HG03469 (cell line): ENCODE results near the gene NUP188.

Source experiments
- ATAC-seq: cut with Tn5 transposase; IDR thresholded peaks from one replicate; pipeline ENCODE4 v1.9.1; 2021; ENCODE audit warnings: mild to moderate bottlenecking, moderate library complexity, moderate number of reproducible peaks; ENCODE audit not compliant: unreplicated experiment

Gene NUP188, protein sequence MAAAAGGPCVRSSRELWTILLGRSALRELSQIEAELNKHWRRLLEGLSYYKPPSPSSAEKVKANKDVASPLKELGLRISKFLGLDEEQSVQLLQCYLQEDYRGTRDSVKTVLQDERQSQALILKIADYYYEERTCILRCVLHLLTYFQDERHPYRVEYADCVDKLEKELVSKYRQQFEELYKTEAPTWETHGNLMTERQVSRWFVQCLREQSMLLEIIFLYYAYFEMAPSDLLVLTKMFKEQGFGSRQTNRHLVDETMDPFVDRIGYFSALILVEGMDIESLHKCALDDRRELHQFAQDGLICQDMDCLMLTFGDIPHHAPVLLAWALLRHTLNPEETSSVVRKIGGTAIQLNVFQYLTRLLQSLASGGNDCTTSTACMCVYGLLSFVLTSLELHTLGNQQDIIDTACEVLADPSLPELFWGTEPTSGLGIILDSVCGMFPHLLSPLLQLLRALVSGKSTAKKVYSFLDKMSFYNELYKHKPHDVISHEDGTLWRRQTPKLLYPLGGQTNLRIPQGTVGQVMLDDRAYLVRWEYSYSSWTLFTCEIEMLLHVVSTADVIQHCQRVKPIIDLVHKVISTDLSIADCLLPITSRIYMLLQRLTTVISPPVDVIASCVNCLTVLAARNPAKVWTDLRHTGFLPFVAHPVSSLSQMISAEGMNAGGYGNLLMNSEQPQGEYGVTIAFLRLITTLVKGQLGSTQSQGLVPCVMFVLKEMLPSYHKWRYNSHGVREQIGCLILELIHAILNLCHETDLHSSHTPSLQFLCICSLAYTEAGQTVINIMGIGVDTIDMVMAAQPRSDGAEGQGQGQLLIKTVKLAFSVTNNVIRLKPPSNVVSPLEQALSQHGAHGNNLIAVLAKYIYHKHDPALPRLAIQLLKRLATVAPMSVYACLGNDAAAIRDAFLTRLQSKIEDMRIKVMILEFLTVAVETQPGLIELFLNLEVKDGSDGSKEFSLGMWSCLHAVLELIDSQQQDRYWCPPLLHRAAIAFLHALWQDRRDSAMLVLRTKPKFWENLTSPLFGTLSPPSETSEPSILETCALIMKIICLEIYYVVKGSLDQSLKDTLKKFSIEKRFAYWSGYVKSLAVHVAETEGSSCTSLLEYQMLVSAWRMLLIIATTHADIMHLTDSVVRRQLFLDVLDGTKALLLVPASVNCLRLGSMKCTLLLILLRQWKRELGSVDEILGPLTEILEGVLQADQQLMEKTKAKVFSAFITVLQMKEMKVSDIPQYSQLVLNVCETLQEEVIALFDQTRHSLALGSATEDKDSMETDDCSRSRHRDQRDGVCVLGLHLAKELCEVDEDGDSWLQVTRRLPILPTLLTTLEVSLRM (N-terminal part only)

DNA sequence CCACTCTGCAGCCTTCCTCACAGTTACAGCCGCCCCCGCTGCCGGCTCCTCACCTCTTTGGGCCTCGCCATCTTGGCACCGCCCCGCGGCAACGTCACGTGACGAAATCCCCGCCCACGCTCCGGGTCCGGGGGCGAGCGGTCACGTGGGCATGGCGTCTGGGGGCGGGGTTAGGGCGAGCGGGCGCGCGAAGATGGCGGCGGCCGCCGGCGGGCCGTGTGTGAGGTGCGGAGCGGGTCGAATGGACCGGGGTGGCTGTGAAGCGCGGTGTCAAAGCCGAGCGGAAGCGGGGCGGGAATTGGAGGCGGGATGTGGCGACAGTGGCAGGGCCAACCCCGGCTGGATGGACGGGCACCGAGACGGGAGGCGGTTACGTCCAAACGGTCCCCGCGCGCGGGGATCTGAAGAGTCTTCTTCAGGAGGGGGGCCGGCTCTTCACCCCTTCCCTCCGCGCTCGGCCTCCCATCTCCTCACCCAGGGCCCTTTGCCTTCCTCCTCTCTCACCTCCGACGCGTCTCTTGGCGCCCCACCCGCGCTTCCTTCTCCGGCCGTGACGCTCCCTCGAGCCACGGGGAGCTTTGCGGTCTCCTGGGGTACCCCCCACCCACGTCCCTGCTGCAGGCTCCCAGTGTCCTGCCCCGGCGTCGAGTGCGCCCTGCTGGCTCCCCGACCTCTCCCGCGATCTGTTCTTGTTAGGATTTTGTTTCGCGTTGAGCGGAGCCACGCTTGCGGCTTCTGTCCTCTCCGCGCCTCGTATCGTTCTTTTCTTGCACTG, at the start of gene NUP188, which contains the start of gene DOLK:
TSS of gene NUP188 (plus strand) at position 173 of the 775 bp plus-strand sequence. CDS start at position 194, 21 bp downstream.
TSS of gene DOLK (minus strand) at position 77 of the 775 bp plus-strand sequence. CDS start 300 bp downstream, outside the sequence.
- ATAC-seq = peak; percentile 54

DNA sequence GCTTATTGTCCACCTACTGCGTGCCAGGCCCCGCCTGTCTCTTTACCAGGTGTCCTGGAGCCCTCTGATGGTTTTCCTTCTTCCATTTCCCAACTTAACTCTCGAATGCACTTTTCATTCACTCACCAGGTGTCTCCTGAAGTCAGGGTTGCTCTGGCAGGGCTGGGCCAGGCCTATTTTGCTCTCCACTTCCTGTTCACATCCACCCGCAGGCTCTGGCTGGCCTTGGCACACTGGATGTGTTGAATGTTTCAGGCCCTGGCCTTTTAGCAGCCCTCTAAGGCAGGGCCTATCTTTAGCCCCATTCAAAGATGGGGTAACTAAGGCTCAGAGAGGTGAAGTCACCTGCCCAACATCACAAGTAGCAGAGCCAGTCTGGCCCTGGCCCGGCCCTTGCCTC, 49.1 kb upstream of the NUP188 start:
- ATAC-seq = no peak

DNA sequence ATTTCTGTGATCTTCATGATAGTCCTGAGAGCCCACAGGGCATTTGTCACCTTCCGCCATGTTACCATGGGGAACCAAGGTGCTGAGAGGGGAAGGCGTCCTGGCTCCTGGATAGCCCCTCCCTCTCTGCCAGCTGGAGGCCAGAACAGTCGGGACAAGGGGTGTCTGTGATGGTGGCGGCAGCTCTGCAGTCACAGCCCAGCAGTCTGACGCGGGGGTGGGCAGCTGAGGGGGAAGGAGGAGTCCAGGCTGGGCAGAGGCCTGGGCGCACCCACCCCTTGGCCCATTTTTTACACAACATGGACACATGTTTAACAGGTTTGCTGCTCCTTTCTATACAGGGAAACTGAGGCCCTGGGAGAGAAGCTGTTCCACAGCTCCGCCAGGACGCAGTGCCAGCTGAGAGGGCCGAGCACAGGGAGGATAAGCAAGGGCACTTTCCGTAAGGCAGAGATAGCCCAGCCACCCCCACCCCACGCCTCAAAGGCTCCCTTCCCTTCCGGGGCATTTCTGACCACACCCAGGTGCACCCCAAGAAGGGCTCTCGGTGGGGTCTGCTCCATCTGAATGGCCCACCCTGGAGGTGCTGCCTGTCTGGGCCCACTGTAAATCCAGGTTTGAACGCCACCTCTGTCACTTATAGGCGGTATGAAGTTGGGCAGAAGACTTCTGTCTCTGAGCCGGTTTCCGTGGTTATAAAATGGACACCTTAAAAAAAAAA, 48.5 kb upstream of the NUP188 start:
- ATAC-seq = no peak

DNA sequence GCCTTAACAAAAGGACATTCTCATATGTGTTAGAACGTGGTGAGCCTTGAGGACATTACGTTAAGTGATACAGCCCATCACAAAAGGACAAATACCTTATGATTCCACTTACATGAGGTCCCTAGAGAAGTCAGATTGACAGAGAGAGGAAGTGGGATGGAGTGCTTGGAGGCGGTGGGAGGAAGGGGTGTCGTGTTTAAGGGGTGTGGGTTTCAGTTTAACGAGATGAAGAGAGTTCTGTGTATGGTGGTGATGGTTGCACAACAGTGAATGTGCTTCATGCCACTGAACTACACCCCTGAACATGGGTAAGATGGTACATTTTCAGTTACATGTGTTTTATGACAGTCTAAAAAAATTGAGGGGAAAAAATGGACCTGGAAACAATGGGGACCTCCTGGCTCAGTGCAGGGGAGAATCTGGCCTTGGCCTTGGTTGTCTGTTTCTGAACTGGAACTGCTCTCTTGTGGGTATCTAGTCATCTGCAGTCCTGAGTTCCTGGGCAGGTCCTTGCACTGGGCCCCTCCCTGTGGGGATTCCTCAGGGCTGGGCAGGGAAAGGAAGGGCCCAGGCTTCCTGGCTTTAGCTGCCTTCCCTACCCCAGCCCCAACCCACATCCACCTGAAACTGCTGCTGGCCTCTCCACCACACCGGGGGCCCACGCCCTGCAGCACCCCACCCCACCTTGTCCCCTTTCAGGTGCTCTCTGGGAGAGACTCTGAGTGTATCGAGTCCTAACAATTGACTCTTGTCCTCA, 47.8 kb upstream of the NUP188 start:
- ATAC-seq = no peak

DNA sequence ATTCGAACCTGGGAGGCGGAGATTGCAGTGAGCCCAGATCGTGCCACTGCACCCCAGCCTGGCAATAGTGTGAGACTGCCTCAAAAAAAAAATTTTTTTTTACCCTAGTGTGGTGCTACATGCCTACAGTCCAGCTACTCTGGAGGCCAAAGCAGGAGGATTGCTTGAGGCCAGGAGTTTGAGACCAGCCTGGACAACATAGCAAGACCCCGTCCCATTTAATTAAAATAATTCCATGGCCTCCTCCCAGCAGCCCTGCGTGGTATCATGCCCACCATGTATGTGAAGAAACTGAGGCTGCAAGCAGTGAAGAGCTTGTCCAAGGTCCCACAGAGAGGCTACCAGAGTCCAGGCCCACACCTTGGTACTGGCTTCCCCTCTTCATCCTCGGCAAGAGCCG, 46.1 kb upstream of the NUP188 start:
- no peak for ATAC-seq

DNA sequence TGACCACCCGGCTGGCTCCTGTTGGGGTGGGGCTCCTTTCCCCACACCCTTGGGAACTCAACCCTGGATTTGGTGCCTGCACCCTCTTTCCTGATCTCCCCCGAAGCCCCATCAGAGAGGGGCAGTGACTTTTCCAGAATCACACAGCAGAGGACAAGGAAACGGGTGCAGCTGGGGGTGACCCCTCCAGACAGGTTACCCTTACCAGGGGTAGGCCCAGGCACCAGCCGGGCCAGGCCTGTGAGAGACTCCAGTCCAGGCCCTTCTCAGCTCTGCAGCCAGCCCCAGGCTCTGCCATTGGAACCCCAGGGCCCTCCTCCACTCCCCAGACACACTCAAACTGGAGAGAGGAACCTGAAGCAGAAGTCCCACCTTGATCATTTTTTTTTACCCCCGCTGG, 45.7 kb upstream of the NUP188 start:
- ATAC-seq = no peak

DNA sequence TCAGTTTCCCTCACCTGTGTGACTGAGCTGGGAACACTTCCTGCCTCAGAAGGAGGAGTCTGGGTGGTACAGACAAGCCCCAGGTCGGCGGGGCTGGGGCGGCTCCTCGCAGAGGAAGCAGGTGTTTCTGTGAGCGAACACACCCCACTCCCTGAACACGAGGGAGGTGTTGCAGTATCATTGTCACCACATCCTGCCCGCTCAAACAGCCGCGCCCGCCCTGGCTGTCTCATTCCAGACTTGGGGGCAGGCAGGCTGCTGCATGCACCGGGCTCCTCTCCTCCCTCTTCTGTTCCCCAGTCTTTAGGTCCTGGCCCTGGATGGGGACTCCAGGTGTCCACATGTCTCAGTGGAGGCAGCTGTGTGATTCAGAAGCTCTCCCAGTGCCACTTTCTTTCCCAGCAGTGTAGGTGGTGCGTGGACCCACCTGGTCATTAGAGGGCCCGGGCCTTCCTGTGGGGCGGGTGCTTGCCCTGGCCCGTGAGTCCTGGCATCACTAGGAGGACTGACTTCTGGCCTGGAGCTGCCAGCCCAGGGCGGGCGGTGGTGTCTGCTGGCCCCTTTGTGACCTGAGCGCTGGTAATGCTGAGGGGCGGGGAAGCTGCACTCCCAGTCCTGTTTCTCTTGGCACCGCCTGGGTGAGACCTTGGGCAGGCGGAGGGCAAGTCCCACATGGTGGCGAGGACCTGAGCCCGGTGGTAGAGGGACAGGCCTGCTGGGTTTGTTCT, 45.0 kb upstream of the NUP188 start:
- peak; percentile 70 for ATAC-seq

DNA sequence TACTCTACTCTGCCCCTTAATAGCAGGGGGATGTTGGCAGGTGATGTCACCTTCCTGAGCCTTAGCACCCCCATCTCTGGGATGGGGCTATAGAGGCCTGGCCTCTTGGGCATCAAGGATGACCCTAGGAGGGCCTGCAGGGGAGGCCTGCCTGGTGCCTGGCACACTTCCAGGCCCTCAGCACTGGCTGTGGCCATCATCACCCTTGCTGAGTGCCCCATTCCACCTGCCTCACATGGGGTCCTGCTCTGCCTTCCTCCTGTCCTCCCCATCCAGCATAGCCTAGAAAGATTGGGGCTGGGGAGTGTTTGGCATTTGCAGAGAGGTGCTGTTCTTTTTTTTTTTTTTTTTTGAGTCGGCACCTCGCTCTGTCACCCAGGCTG, 44.4 kb upstream of the NUP188 start:
- no peak for ATAC-seq

DNA sequence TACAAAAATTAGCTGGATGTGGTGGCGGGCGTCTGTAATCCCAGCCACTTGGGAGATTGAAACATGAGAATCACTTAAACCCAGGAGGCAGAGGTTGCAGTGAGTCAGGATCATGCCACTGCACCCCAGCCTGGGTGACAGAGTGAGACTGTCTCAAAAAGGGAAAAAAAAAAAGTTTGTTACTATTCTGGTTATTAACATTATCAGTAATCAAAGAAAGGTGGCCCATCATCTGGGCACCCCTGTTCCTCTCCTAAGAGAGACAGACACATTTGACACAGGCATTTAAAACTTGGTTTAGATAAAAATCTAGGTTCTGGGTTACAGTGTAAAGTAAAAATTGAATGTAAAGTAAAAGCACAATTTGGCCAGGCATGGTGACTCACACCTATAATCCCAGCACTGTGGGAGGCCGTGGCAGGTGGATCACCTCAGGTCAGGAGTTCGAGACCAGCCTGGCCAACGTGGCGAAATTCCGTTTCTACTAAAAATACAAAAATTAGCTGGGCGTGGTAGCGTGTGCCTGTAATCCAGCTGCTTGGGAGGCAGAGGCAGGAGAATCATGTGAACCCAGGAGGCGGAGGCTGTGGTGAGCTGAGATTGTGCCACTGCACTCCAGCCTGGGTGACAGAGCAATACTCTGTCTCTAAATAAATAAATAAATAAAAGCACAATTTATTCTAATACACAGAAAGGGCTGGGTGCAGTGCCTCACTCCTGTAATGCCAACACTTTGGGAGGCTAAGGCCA, 43.5 kb upstream of the NUP188 start:
- ATAC-seq = no peak

DNA sequence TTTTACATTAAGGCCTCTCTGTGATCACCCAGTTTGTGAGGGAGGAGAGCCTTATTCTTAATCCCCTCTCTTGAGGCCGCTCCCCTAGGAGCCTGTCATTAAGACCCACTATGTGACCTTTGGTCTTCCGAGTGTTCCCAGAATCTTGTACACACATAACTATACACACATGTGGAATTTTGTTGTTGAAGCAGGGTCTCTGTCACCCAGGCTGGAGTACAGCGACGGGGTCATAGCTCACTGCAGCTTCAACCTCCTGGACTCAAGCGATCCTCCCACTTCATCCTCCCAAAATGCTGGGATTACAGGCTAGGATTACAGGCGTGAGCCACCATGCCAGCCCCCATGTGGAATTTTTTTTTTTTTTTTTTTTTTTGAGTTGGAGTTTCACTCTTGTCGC, 41.5 kb upstream of the NUP188 start:
- no peak for ATAC-seq

DNA sequence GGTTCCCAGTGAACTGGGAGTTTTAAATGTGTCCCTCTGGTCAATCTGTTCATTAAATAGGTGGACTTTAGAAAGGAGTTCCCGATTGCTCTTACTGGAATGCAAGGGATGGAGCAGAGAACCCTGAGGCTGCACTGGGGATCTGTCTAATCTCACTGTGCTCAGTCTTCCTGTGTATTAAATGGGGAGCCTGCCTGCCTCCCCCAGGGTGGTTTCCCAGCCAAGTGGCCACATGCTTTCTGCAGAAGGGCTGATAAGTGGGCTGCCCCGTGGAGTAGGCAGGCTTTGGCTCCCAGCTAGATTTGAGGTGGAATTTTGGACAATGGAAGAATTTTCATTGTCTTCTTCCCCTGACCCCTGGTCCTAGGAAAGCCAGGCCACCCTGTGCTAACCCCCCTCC, 40.8 kb upstream of the NUP188 start:
- no peak for ATAC-seq

DNA sequence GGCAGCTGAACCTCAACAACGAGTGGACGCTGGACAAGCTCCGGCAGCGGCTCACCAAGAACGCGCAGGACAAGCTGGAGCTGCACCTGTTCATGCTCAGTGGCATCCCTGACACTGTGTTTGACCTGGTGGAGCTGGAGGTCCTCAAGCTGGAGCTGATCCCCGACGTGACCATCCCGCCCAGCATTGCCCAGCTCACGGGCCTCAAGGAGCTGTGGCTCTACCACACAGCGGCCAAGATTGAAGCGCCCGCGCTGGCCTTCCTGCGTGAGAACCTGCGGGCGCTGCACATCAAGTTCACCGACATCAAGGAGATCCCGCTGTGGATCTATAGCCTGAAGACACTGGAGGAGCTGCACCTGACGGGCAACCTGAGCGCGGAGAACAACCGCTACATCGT, 39.1 kb upstream of the NUP188 start:
- ATAC-seq = no peak

DNA sequence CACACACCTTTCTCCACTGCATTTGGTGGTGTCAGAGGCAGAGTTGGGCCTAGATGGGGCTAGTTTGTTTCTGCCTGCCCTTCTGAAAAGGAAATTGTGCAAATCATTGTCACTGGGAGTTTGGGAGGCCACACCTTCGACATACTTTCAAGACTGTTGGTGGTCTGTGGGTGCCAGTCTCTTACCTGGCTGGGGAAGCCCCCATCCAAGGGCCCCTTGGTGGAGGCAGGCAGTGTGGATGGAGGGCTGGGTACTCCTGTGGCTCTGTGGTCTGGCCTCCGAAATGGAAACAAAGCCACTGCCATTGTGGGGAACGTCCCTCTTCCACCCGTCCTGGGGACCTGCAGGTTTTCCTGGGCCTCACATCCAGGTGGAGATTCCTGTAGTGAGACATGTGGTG, 37.6 kb upstream of the NUP188 start:
- no peak for ATAC-seq

DNA sequence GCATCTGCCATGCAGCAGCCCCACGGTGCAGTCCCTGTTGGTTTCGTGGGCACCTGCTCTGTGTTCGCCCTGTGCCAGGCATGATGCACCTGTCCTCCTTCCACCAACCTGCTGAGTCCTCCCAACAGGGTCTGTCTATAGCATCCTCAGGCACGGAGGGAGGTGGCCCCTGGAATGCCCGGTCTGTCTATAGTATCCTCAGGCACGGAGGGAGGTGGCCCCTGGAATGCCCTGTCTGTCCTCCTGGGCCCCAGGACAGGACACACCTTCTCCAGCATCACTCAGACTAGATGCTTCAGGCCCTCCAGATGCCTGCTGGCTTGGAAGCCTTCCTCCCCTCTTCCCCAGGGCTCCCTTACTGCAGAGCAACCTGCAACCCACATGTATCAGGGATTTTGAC, 36.6 kb upstream of the NUP188 start:
- ATAC-seq = no peak

DNA sequence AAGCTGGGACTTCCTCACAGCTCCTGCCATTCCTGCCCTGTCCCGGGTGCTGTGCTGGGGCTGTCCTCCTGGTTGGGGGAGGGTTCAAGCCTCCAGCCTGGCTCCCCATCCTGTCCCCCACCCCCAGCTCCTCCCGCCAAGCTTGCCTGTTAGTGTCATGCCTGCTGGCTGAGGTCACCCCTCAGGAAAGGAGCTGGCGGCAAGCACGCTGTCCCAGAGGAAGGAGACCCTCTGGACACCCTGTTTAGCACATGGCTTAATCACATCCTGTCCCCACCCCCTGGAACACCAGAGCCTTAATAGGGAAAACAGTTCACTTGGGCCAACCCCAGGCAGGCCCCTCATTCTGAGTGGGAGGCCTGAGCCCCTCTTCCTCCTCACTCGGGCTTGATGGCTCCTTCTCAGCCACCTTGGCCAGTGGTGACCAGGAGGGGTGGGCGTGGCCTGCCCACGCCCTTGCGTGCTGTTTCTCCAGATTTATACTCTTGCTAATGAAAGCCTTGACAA, 35.9 kb upstream of the NUP188 start:
- no peak for ATAC-seq

DNA sequence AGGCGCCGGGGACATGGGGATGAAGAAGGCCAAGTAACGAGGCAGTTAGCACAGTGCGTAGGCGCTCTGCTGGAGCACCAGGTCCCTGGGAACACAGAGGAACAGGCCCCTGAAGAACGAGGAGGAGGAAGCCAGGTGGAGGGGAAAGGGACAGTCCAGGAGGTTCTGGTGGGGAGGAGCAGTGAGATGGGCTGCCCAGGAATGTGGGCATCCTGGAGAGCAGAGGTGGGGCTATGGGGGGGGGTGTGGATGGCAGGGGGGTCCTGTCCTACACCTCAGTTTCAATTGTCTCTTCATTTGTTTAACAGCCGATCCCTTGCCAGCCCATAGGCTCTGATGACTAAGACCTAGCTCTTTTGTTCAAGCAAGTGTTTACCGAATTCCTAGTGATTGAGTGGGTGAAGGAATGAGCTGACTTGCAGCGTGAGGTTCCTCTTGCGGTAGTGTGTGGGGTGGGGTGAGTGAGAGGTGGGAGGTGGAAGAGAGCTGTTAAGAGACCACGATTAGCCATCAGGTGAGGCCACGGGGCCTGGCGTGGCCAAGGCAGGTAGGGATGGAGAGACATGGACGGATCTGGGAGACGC, 35.1 kb upstream of the NUP188 start:
- ATAC-seq = no peak
